Panc1 (cell line): Measurements from ENCODE around the gene BICRA.

Experiments
- CTCF ChIP-seq: fragments of 450-650 bp; IDR thresholded peaks from 2 replicates; pipeline ENCODE4 v1.5.1; 2017; ENCODE audit warnings: mild to moderate bottlenecking
- SIN3A ChIP-seq: IDR thresholded peaks from 2 replicates; pipeline ENCODE4 v1.6.1; 2012; ENCODE audit warnings: low read depth, mild to moderate bottlenecking, low read length, moderate library complexity, borderline replicate concordance; ENCODE audit not compliant: insufficient read depth
- TF ChIP-seq, protein P1 (sequence below), 2 experiments: IDR thresholded peaks; 2 replicates each; pipeline ENCODE4 v1.6.1; 2011 to 2012; ENCODE audit warnings: low read depth in 2 of 2, control low read depth in 1 of 2, low read length in 1 of 2, mild to moderate bottlenecking in 1 of 2, moderate library complexity in 1 of 2; ENCODE audit not compliant: insufficient read depth in 1 of 2

GRCh38 chr19:47580397-47580796, 28.5 kb upstream of the BICRA start:
- no peak for TF ChIP-seq CTCF
- TF ChIP-seq SIN3A, result no peak
- TF ChIP-seq, protein P1, sequence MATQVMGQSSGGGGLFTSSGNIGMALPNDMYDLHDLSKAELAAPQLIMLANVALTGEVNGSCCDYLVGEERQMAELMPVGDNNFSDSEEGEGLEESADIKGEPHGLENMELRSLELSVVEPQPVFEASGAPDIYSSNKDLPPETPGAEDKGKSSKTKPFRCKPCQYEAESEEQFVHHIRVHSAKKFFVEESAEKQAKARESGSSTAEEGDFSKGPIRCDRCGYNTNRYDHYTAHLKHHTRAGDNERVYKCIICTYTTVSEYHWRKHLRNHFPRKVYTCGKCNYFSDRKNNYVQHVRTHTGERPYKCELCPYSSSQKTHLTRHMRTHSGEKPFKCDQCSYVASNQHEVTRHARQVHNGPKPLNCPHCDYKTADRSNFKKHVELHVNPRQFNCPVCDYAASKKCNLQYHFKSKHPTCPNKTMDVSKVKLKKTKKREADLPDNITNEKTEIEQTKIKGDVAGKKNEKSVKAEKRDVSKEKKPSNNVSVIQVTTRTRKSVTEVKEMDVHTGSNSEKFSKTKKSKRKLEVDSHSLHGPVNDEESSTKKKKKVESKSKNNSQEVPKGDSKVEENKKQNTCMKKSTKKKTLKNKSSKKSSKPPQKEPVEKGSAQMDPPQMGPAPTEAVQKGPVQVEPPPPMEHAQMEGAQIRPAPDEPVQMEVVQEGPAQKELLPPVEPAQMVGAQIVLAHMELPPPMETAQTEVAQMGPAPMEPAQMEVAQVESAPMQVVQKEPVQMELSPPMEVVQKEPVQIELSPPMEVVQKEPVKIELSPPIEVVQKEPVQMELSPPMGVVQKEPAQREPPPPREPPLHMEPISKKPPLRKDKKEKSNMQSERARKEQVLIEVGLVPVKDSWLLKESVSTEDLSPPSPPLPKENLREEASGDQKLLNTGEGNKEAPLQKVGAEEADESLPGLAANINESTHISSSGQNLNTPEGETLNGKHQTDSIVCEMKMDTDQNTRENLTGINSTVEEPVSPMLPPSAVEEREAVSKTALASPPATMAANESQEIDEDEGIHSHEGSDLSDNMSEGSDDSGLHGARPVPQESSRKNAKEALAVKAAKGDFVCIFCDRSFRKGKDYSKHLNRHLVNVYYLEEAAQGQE (IDR thresholded peaks at IDR 0.05; ENCODE audit: insufficient read depth in 1 of 2, low read depth in 2 of 2, low read length in 1 of 2), result no peak
